Fibroblast of gingiva (primary cell): ENCODE results near the gene HSPG2.
A peak's percentile ranks its signal among the peaks of the same experiment; 100 is the strongest.
"Not testable (repeated sequence)": the region's sequence is repeated elsewhere in the genome, so short reads cannot be mapped to it uniquely, and the experiment has no call there.

ENCODE experiments used
- DNase-seq: peaks from one replicate; pipeline ENCODE4 v3.0.0-alpha.2; 2011; ENCODE audit warnings: low read depth

The HSPG2 gene

GRCh38 chr1:21823980-21824702 is 113.0 kb downstream of the HSPG2 start:
- DNase-seq = no peak

GRCh38 chr1:21823206-21823979 is 113.7 kb downstream of the HSPG2 start:
- no peak for DNase-seq

- DNase-seq = no peak
These were observed 114.8 kb downstream of the HSPG2 start for GRCh38 chr1:21822349-21822748.

- no peak for DNase-seq
These were observed 115.6 kb downstream of the HSPG2 start for GRCh38 chr1:21821385-21822019.

GRCh38 chr1:21820597-21821232 is 116.4 kb downstream of the HSPG2 start:
- no peak for DNase-seq

GRCh38 chr1:21818656-21819055 is 118.5 kb downstream of the HSPG2 start:
- no peak for DNase-seq

GRCh38 chr1:21816602-21817302 is 120.4 kb downstream of the HSPG2 start:
- DNase-seq = peak; percentile 46

- no peak for DNase-seq
These were observed 121.3 kb downstream of the HSPG2 start for GRCh38 chr1:21815724-21816321.

GRCh38 chr1:21814981-21815582 is 122.0 kb downstream of the HSPG2 start:
- DNase-seq = no peak

GRCh38 chr1:21814241-21814918 is 122.7 kb downstream of the HSPG2 start:
- no peak for DNase-seq

- no peak for DNase-seq
These were observed 123.6 kb downstream of the HSPG2 start for GRCh38 chr1:21813542-21813941.

GRCh38 chr1:21811875-21812305 is 125.2 kb downstream of the HSPG2 start, which contains the start of gene LDLRAD2:
TSS of gene LDLRAD2 (plus strand) at chr1:21812265. CDS start at chr1:21812452, 187 bp downstream.
- DNase-seq = peak; percentile 34

GRCh38 chr1:21804536-21804935 is 132.6 kb downstream of the HSPG2 start:
- DNase-seq = no peak

- no peak for DNase-seq
These were observed 136.0 kb downstream of the HSPG2 start for GRCh38 chr1:21801100-21801499.

- no peak for DNase-seq
These were observed 137.4 kb downstream of the HSPG2 start for GRCh38 chr1:21799730-21800129.

GRCh38 chr1:21795075-21795474 is 142.0 kb downstream of the HSPG2 start:
- DNase-seq = no peak

GRCh38 chr1:21794656-21795055 is 142.5 kb downstream of the HSPG2 start:
- DNase-seq = no peak

GRCh38 chr1:21793104-21793503 is 144.0 kb downstream of the HSPG2 start:
- DNase-seq = no peak

- no peak for DNase-seq
These were observed 150.5 kb downstream of the HSPG2 start for GRCh38 chr1:21786640-21787039.

- DNase-seq = not testable (repeated sequence)
These were observed 151.3 kb downstream of the HSPG2 start for GRCh38 chr1:21785764-21786163.
